ENCODE data around the gene ATPAF2. TPM values are rescaled to one million over a fixed set of nuclear protein-coding genes. Genes with fewer than 3 reads are reported as not detected.

Gene ATPAF2
- total RNA-seq, 2 experiments from 2014 or later: 31.0 to 33.3 TPM

- Mint-ChIP-seq H3K27me3 (no peaks in the 10 kb centered on the region), H3K36me3 (peaks cover 6% of the 10 kb centered on the region), H3K27ac (no peak overlapping the region)
These were observed 11.7 kb downstream of the ATPAF2 start for GRCh38 chr17:18027280-18027679.

GRCh38 chr17:18025945-18026776, 12.8 kb downstream of the ATPAF2 start:
- Mint-ChIP-seq H3K27me3 (no peaks in the 10 kb centered on the region), H3K4me3 (no peak overlapping the region), H3K9me3 (no peaks in the 10 kb centered on the region), H3K27ac (peak overlapping the region; percentile 37), H3K36me3 (peaks cover 6% of the 10 kb centered on the region), H3K4me1 (peaks cover 18% of the 10 kb centered on the region)
- DNase-seq: peak; percentile 39

More at GRCh38 chr17:18027280-18027679, 11.7 kb downstream of the ATPAF2 start:
- no peak overlapping the region for H3K4me3 Mint-ChIP-seq
- no peaks in the 10 kb centered on the region for H3K9me3 Mint-ChIP-seq
- no peak for DNase-seq
- H3K4me1 Mint-ChIP-seq: peaks cover 18% of the 10 kb centered on the region

- no peaks in the 10 kb centered on the region for H3K27me3 Mint-ChIP-seq
- peaks cover 6% of the 10 kb centered on the region for H3K36me3 Mint-ChIP-seq
- peaks cover 18% of the 10 kb centered on the region for H3K4me1 Mint-ChIP-seq
- peak overlapping the region; percentile 37 for H3K27ac Mint-ChIP-seq
- H3K9me3 Mint-ChIP-seq: no peaks in the 10 kb centered on the region
- peak; percentile 49 for DNase-seq
- no peak overlapping the region for H3K4me3 Mint-ChIP-seq
These were observed 13.6 kb downstream of the ATPAF2 start for GRCh38 chr17:18025241-18025944.

GRCh38 chr17:18021372-18021771, 17.6 kb downstream of the ATPAF2 start:
- H3K27me3 Mint-ChIP-seq: no peaks in the 10 kb centered on the region
- no peak overlapping the region for H3K27ac Mint-ChIP-seq
- peaks cover 3% of the 10 kb centered on the region for H3K36me3 Mint-ChIP-seq
- no peaks in the 10 kb centered on the region for H3K9me3 Mint-ChIP-seq
- peaks cover 13% of the 10 kb centered on the region for H3K4me1 Mint-ChIP-seq
- DNase-seq: no peak
- H3K4me3 Mint-ChIP-seq: no peak overlapping the region

- H3K4me3 Mint-ChIP-seq: no peak overlapping the region
- H3K9me3 Mint-ChIP-seq: no peaks in the 10 kb centered on the region
- no peak for DNase-seq
- H3K27me3 Mint-ChIP-seq: no peaks in the 10 kb centered on the region
- peaks cover 3% of the 10 kb centered on the region for H3K36me3 Mint-ChIP-seq
- peaks cover 9% of the 10 kb centered on the region for H3K4me1 Mint-ChIP-seq
- H3K27ac Mint-ChIP-seq: no peak overlapping the region
These were observed 18.0 kb downstream of the ATPAF2 start for GRCh38 chr17:18020971-18021370.

- H3K4me1 Mint-ChIP-seq: peaks cover under 1% of the 10 kb centered on the region
- no peak for DNase-seq
- no peak overlapping the region for H3K27ac Mint-ChIP-seq
- no peak overlapping the region for H3K4me3 Mint-ChIP-seq
- H3K9me3 Mint-ChIP-seq: no peaks in the 10 kb centered on the region
- no peaks in the 10 kb centered on the region for H3K36me3 Mint-ChIP-seq
- H3K27me3 Mint-ChIP-seq: no peaks in the 10 kb centered on the region
These were observed 19.2 kb downstream of the ATPAF2 start for GRCh38 chr17:18019838-18020154.

GRCh38 chr17:18018411-18018921, 20.5 kb downstream of the ATPAF2 start:
- Mint-ChIP-seq H3K9me3 (no peaks in the 10 kb centered on the region), H3K4me1 (peaks cover 4% of the 10 kb centered on the region), H3K4me3 (no peak overlapping the region), H3K27ac (no peak overlapping the region), H3K36me3 (peaks cover under 1% of the 10 kb centered on the region), H3K27me3 (no peaks in the 10 kb centered on the region)
- no peak for DNase-seq

- H3K36me3 Mint-ChIP-seq: peaks cover 1% of the 10 kb centered on the region
- H3K27ac Mint-ChIP-seq: no peak overlapping the region
- peaks cover 4% of the 10 kb centered on the region for H3K4me1 Mint-ChIP-seq
- no peaks in the 10 kb centered on the region for H3K9me3 Mint-ChIP-seq
- no peaks in the 10 kb centered on the region for H3K27me3 Mint-ChIP-seq
- DNase-seq: no peak
- H3K4me3 Mint-ChIP-seq: no peak overlapping the region
These were observed 21.0 kb downstream of the ATPAF2 start for GRCh38 chr17:18017958-18018357.

- Mint-ChIP-seq H3K27me3 (no peaks in the 10 kb centered on the region), H3K27ac (no peak overlapping the region), H3K4me3 (no peak overlapping the region), H3K9me3 (no peaks in the 10 kb centered on the region), H3K36me3 (peaks cover 1% of the 10 kb centered on the region), H3K4me1 (peaks cover 4% of the 10 kb centered on the region)
- DNase-seq: no peak
These were observed 22.5 kb downstream of the ATPAF2 start for GRCh38 chr17:18016426-18016825.

GRCh38 chr17:18015593-18015992, 23.4 kb downstream of the ATPAF2 start:
- Mint-ChIP-seq H3K27ac (no peak overlapping the region), H3K4me1 (peaks cover 4% of the 10 kb centered on the region), H3K4me3 (no peak overlapping the region), H3K36me3 (peaks cover 2% of the 10 kb centered on the region), H3K9me3 (no peaks in the 10 kb centered on the region), H3K27me3 (no peaks in the 10 kb centered on the region)
- DNase-seq: no peak

GRCh38 chr17:18014006-18014405, 25.0 kb downstream of the ATPAF2 start:
- Mint-ChIP-seq H3K9me3 (no peaks in the 10 kb centered on the region), H3K4me3 (no peak overlapping the region), H3K27ac (peak overlapping the region; percentile 51), H3K36me3 (peaks cover 7% of the 10 kb centered on the region), H3K27me3 (no peaks in the 10 kb centered on the region), H3K4me1 (peaks cover 4% of the 10 kb centered on the region)
- DNase-seq: no peak

- peaks cover 4% of the 10 kb centered on the region for H3K4me1 Mint-ChIP-seq
- no peaks in the 10 kb centered on the region for H3K27me3 Mint-ChIP-seq
- H3K27ac Mint-ChIP-seq: no peak overlapping the region
- H3K9me3 Mint-ChIP-seq: no peaks in the 10 kb centered on the region
- H3K36me3 Mint-ChIP-seq: peaks cover 13% of the 10 kb centered on the region
- no peak overlapping the region for H3K4me3 Mint-ChIP-seq
- no peak for DNase-seq
These were observed 27.7 kb downstream of the ATPAF2 start for GRCh38 chr17:18011286-18011685.

- Mint-ChIP-seq H3K27me3 (no peaks in the 10 kb centered on the region), H3K9me3 (no peaks in the 10 kb centered on the region), H3K4me1 (peaks cover 4% of the 10 kb centered on the region), H3K4me3 (no peak overlapping the region), H3K36me3 (peaks cover 14% of the 10 kb centered on the region), H3K27ac (no peak overlapping the region)
- DNase-seq: no peak
These were observed 29.2 kb downstream of the ATPAF2 start for GRCh38 chr17:18009609-18010420.

GRCh38 chr17:18008496-18009268, 30.3 kb downstream of the ATPAF2 start:
- no peaks in the 10 kb centered on the region for H3K27me3 Mint-ChIP-seq
- no peaks in the 10 kb centered on the region for H3K4me1 Mint-ChIP-seq
- DNase-seq: no peak
- H3K9me3 Mint-ChIP-seq: no peaks in the 10 kb centered on the region
- no peak overlapping the region for H3K4me3 Mint-ChIP-seq
- H3K36me3 Mint-ChIP-seq: peaks cover 14% of the 10 kb centered on the region
- no peak overlapping the region for H3K27ac Mint-ChIP-seq
